ES-I3 (cell line): Measurements from ENCODE around the gene KRT23.

ENCODE experiments used
- H3K36me3 ChIP-seq: 2 replicates; pipeline ENCODE4 v1.6.1; 2013; ENCODE audit warnings: mild to moderate bottlenecking, low read length, control low read depth, moderate library complexity; ENCODE audit not compliant: insufficient read depth
- H3K4me1 ChIP-seq: 2 replicates; pipeline ENCODE4 v1.6.1; 2013; ENCODE audit warnings: mild to moderate bottlenecking, control low read depth, low read length; ENCODE audit not compliant: insufficient read depth
- H3K9ac ChIP-seq: 2 replicates; pipeline ENCODE4 v1.6.1; 2013; ENCODE audit warnings: low read depth, mild to moderate bottlenecking, low read length, moderate library complexity
- H3K9me3 ChIP-seq: 2 replicates; pipeline ENCODE4 v1.6.1; 2013; ENCODE audit warnings: mild to moderate bottlenecking, low read length, moderate library complexity; ENCODE audit not compliant: control insufficient read depth, insufficient read depth

Gene KRT23, protein sequence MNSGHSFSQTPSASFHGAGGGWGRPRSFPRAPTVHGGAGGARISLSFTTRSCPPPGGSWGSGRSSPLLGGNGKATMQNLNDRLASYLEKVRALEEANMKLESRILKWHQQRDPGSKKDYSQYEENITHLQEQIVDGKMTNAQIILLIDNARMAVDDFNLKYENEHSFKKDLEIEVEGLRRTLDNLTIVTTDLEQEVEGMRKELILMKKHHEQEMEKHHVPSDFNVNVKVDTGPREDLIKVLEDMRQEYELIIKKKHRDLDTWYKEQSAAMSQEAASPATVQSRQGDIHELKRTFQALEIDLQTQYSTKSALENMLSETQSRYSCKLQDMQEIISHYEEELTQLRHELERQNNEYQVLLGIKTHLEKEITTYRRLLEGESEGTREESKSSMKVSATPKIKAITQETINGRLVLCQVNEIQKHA

DNA sequence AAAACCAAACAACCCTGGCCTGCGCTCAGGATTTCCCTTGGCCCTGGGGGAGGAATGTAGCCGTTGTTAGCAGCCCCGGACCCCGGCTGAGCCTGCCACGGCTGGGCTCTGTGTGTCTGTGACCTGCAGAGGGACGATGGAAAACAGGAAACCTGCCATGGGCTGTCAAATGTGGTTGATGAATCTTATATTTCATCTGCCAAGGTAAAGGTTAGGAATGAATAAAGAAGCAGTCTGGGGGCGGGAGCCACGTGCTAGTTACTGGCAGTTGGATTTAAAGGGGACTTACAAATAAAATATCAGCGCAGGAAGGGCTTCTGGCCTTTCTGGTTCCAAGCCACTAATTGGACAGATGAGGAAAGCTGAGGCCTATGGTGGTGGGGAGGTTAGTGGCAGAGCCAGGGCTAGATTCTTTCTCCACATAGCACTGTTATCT, at the start of gene KRT23:
TSS of gene KRT23 (minus strand) at position 263 of the 436 bp plus-strand sequence. CDS start 1,043 bp downstream, outside the sequence.
- peaks cover 8% of the 10 kb centered on the region for H3K4me1 ChIP-seq
- H3K9me3 ChIP-seq: no peaks in the 10 kb centered on the region
- no peak within 1 kb of the TSS for H3K9ac ChIP-seq
- no peaks in the 10 kb centered on the region for H3K36me3 ChIP-seq

DNA sequence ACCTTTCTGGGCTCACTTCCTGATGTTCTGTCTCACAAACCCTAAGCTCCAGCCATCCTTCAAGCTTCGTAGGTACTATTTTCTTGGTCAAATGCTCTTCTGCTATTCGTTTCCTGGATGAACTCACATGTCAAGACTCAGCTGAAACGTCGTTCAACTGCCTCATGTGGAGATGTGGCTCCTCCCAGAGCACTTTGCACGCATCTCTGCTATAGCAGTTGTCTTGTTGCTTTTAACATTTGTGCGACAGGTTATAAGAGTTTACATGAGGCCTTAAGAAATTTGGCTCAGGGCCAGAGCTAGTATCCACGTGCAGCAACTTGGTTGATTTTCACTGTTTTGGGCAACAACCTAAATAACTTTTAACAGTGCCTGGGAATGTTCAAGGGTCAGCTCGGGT, 49.5 kb upstream of the KRT23 start:
- no peaks in the 10 kb centered on the region for H3K36me3 ChIP-seq
- no peaks in the 10 kb centered on the region for H3K9me3 ChIP-seq
- no peak overlapping the region for H3K9ac ChIP-seq
- no peaks in the 10 kb centered on the region for H3K4me1 ChIP-seq

GRCh38 chr17:40984226-40984625, 46.8 kb upstream of the KRT23 start, which contains the start of gene KRT40:
Gene KRT40 (minus strand): TSS chr17:40984326. CDS start chr17:40984273, 53 bp downstream.
- Histone ChIP-seq H3K4me1 (peaks cover 8% of the 10 kb centered on the region; the same call in 1 of the 2 replicates), H3K9ac (no peak within 1 kb of the TSS), H3K36me3 (no peaks in the 10 kb centered on the region), H3K9me3 (no peaks in the 10 kb centered on the region)

- Histone ChIP-seq H3K4me1 (peaks cover 8% of the 10 kb centered on the region; the same call in 1 of the 2 replicates), H3K9ac (no peak overlapping the region), H3K9me3 (no peaks in the 10 kb centered on the region), H3K36me3 (no peaks in the 10 kb centered on the region)
These were observed 43.7 kb upstream of the KRT23 start for GRCh38 chr17:40981115-40981514.

- no peaks in the 10 kb centered on the region for H3K9me3 ChIP-seq
- peaks cover 8% of the 10 kb centered on the region; the same call in 1 of the 2 replicates for H3K4me1 ChIP-seq
- no peaks in the 10 kb centered on the region for H3K36me3 ChIP-seq
- H3K9ac ChIP-seq: no peak overlapping the region
These were observed 43.1 kb upstream of the KRT23 start for GRCh38 chr17:40980596-40980995.

DNA sequence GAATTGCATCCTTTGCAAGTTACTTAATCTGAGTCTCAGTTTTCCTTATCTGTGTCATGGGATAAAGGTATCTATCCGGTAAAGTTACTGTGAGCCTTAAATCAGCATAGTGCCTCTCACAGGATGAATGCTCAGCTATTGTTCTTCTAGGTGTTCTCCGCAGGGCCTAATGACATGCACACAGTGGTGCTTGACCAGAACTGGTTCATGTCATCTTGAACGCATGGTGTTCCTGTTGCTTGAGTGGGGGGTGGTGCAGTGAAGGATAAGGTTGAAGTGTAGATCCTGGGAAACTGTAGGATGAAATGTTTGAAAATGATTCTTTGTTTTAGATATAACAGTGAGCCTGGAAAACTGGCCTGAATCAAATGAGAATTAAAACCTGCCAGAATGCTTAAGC, 42.7 kb upstream of the KRT23 start:
- Histone ChIP-seq H3K9ac (no peak overlapping the region), H3K4me1 (peaks cover 8% of the 10 kb centered on the region; the same call in 1 of the 2 replicates), H3K9me3 (no peaks in the 10 kb centered on the region), H3K36me3 (no peaks in the 10 kb centered on the region)

GRCh38 chr17:40978575-40979151, 41.2 kb upstream of the KRT23 start:
- peaks cover 8% of the 10 kb centered on the region; the same call in 1 of the 2 replicates for H3K4me1 ChIP-seq
- H3K36me3 ChIP-seq: no peaks in the 10 kb centered on the region
- H3K9me3 ChIP-seq: no peaks in the 10 kb centered on the region
- H3K9ac ChIP-seq: no peak overlapping the region

GRCh38 chr17:40975516-40975915, 38.1 kb upstream of the KRT23 start:
- H3K36me3 ChIP-seq: no peaks in the 10 kb centered on the region
- peaks cover 6% of the 10 kb centered on the region; the same call in 1 of the 2 replicates for H3K4me1 ChIP-seq
- H3K9ac ChIP-seq: no peak overlapping the region
- H3K9me3 ChIP-seq: no peaks in the 10 kb centered on the region; the same call in 1 of the 2 replicates

DNA sequence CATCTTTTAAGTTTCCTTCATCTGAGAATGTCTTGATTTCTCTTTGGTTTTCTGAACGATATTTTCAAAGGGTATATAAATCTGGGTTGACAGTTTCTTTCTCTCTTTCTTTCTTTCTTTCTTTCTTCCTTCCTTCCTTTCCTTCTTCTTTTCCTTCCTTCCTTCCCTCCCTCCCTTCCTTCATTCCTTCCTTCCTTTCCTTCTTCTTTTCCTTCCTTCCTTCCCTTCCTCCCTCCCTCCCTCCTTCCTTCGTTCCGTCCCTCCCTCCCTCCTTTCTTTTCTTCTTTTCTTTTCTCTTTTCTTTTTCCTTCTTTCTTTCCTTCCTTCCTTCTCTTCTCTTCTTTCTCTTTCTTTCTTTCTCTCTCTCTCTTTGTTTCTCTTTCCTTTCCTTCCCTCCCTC, 36.9 kb upstream of the KRT23 start:
- Histone ChIP-seq H3K9ac (no peak overlapping the region), H3K36me3 (no peaks in the 10 kb centered on the region), H3K9me3 (no peaks in the 10 kb centered on the region; the same call in 1 of the 2 replicates), H3K4me1 (no peaks in the 10 kb centered on the region)

GRCh38 chr17:40967582-40967981, 30.1 kb upstream of the KRT23 start:
- H3K9me3 ChIP-seq: no peaks in the 10 kb centered on the region; the same call in 1 of the 2 replicates
- no peak overlapping the region for H3K9ac ChIP-seq
- H3K36me3 ChIP-seq: no peaks in the 10 kb centered on the region
- no peaks in the 10 kb centered on the region for H3K4me1 ChIP-seq

DNA sequence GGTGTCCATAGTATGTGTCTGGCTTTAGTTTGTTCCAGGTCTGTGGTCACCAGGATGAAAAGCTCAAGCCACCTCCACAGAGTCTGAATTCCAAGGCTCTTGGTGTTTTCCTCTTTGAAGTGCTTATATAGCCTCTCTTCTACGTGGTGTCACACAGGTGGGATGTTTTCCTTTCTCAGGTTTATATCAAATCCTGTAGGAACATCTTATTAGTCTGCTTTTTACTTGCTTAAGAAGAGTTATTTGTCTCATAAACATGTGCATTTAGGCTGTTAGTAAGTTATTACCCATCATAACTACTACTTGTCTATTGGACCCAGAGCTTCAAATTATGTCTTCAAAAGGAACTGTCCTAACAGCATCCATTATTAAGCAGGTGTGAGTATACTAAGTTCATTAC, 29.4 kb upstream of the KRT23 start, which contains the start of gene KRT39:
TSS of gene KRT39 (minus strand) at position 101 of the 400 bp plus-strand sequence. CDS start at position 9, 92 bp downstream.
- Histone ChIP-seq H3K4me1 (no peaks in the 10 kb centered on the region), H3K9ac (no peak within 1 kb of the TSS), H3K36me3 (no peaks in the 10 kb centered on the region), H3K9me3 (no peaks in the 10 kb centered on the region; the same call in 1 of the 2 replicates)

- H3K9ac ChIP-seq: no peak overlapping the region
- H3K4me1 ChIP-seq: no peaks in the 10 kb centered on the region
- H3K9me3 ChIP-seq: no peaks in the 10 kb centered on the region
- no peaks in the 10 kb centered on the region for H3K36me3 ChIP-seq
These were observed 26.4 kb upstream of the KRT23 start for GRCh38 chr17:40963838-40964237.

GRCh38 chr17:40962059-40962561, 24.7 kb upstream of the KRT23 start:
- Histone ChIP-seq H3K9ac (no peak overlapping the region), H3K36me3 (no peaks in the 10 kb centered on the region), H3K9me3 (no peaks in the 10 kb centered on the region), H3K4me1 (peaks cover 12% of the 10 kb centered on the region)

- H3K9ac ChIP-seq: no peak overlapping the region
- no peaks in the 10 kb centered on the region for H3K36me3 ChIP-seq
- peaks cover 18% of the 10 kb centered on the region for H3K4me1 ChIP-seq
- no peaks in the 10 kb centered on the region for H3K9me3 ChIP-seq
These were observed 24.1 kb upstream of the KRT23 start for GRCh38 chr17:40961591-40961990.
